CD4-positive, alpha-beta T cell treated with Interleukin-17A for 1 hour (primary cell): Measurements from ENCODE around the gene SLC22A13.
"Not testable (repeated sequence)": the region's sequence is repeated elsewhere in the genome, so short reads cannot be mapped to it uniquely, and the experiment has no call there.

Experiments used
- DNase-seq: peaks from one replicate; pipeline ENCODE4 v3.0.0-alpha.2; 2020

SLC22A13 gene

GRCh38 chr3:38308456-38308855 lies 42.8 kb downstream of the SLC22A13 start:
- DNase-seq: no peak

- no peak for DNase-seq
These were observed 45.9 kb downstream of the SLC22A13 start for GRCh38 chr3:38311476-38311875.

- no peak for DNase-seq
These were observed 46.3 kb downstream of the SLC22A13 start for GRCh38 chr3:38311941-38312340.

DNA sequence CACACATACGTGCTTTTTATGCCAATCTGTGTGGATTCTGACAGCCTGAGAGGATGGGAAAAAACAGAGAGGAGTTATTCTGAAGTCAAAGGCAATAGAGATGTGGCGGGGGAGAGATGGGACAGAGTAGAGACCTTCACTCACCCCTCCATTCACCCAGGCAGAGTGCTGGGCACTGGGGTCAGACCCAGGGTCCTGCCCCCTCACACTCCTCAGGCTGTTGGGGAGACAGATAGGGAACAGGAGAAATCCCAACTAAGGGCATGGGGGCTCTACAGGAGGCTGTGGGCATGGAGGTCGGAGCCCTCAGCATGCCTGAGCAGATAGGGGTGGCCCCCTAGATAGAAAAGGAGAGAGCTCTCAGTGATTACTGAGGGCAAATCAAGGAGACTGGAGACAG lies 46.7 kb downstream of the SLC22A13 start:
- no peak for DNase-seq

DNA sequence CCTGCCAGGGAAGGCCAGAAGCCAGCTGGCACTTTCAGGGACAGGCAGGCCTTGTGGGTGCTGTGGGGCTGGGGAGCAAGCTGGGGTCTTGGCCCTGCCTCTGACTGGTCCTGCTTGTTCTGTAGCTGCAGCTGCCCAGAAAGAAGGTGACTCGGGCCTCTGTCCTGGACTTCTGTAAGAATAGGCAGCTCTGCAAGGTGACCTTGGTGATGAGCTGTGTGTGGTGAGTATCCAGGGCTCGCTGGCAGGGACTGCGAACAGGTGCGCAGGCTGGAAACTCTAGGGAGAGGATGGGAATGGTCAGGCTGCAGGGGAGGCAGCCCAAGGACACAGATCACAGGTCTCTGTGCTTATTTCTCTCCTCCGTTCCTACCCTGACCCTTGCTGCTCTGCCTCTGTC lies 47.7 kb downstream of the SLC22A13 start:
- DNase-seq: no peak

GRCh38 chr3:38313695-38314094 lies 48.1 kb downstream of the SLC22A13 start:
- no peak for DNase-seq

DNA sequence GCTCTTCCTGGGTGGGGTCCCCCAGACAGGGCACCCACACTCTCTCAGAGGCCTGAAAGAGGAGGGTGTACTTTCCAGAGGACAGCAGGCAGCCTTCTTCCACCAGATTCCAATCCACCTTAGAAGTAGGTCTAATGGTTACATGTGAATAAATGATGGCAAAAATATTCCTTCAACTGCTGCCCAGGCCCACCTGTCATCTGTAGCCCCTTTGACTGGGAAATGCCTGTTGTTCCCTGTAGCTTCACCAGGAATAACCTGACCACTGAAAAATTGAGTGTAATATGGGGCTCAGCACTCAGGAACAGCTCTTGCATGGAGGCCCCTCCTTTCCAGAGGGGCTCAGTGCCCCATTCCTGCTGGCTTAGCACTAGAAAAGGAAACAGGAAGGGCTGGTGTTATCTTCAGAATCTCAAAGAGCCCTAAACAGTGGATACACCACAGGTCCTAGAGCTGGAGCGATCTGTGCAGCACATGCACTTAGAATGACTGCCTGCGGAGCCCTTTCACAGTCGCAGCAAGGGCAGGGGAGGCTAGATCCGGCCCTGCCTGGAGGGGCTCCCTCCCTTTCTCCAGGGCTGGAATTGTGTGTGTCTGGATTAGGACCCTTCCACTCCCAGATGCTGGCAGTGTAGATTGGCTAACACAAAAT lies 48.6 kb downstream of the SLC22A13 start:
- no peak for DNase-seq

DNA sequence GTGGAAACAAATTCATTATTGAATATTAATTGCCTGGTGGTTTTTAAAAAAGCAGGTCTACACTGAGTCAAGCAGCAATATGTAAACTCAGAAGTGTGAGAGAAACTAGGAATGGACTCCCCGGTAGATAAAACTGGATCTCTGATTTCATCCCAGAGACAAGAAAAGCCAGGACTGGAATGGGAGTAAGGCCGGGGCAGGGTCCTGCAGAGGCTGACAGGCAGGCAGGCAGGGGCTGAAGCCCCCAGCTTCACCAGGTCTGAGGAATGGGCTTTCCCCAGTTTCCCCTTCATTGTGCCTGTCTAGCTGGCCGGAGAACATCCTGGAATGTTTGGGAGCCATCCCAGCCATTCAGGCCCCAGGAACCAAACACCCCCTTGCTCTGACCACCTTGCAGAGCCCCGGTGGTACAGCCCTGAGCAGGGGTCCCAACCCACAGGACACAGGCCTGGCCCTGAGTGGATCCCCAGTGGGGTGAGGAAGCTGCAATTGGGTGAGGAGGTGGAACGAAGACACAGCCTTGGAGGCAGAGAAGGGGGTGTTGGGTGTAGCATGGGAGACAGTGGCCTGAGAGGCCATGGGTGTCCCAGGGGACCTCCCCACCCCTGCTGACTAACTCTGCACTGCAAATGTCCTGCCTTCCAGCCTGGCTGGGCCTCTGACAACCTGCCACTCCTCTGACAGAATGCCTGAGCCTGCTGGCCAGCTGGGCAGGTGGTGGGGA lies 49.3 kb downstream of the SLC22A13 start:
- DNase-seq: no peak

GRCh38 chr3:38315488-38316230 lies 50.0 kb downstream of the SLC22A13 start:
- DNase-seq: no peak

- no peak for DNase-seq
These were observed 51.0 kb downstream of the SLC22A13 start for GRCh38 chr3:38316356-38317191.

DNA sequence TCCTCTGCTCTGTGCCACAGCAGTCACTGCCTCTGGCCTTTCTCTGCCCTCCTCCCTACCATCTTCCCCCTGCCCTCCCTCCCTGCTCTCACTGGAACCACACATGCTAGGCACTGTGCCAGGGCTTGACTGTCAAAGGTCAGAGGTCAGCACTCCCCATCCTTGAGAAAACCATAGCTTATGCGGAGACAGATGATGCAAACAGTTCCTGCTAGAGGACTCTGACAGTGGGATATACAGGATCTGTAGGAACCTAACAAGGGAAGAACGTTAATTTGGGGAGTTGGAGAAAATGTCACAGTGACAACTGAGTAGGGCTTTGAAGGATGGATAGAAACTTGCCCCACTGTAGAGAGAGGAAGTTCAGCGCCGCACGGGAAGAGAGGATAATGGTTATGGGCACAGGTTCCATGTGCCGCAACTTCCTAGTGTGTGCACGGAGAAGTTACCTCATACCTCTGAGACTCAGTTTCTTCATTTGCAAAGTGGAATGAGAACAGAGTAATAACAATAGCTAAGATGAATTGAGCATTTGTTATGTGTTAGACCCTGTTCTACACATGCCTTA lies 51.7 kb downstream of the SLC22A13 start:
- no peak for DNase-seq

- DNase-seq: no peak
These were observed 53.4 kb downstream of the SLC22A13 start for GRCh38 chr3:38318766-38319671.

DNA sequence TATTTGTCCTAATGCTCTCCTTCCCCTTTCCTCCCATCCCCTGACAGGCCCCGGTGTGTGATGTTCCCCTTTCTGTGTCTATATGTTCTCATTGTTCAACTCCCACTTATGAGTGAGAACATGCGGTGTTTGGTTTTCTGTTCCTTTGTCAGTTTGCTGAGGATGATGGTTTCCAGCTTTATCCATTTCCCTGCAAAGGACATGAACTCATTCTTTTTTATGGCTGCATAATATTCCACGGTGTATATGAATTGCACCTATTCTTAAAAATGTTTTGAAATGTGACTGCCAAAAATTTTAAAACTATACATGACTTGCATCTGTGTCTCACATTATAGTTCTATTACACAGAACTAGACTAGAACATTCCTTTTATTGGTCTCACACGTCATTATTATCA lies 55.0 kb downstream of the SLC22A13 start:
- DNase-seq: not testable (repeated sequence)

- no peak for DNase-seq
These were observed 57.4 kb downstream of the SLC22A13 start for GRCh38 chr3:38323060-38323459.

- no peak for DNase-seq
These were observed 59.6 kb downstream of the SLC22A13 start for GRCh38 chr3:38325256-38325655.

DNA sequence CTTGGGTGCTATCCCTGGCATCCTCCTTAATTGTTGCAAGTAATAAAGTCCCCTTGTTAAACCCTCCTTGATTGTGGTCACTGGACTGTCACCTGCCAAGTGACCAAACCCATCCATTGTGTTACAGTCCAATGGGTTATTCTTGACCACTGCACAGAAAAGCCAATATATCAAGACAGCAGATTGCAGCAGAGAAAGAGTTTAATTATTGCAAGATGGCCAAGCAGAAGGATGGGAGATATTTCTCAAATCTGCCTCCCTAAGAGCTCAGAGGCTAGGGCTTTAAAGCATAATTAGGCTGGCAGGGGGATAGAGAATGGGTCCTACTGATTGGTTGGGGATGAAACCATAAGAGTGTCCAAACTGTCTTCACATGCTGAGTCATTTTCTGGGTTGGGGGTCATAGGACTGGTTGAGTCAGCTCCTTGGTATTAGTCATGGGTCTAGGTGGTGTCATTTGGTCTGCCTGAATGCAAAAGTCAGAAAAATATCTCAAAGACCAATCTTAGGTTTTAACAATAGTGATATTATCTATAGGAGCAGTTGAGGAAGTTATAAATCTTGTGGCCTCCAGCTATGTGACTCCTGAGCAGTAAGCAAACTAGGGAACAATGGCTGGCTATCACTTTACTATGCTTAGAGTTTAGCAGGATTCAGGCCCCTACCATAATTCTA lies 61.9 kb downstream of the SLC22A13 start:
- DNase-seq: no peak
